ENCODE data around the gene EHBP1L1.
A peak's percentile ranks its signal among the peaks of the same experiment; 100 is the strongest.

EHBP1L1 gene

DNA sequence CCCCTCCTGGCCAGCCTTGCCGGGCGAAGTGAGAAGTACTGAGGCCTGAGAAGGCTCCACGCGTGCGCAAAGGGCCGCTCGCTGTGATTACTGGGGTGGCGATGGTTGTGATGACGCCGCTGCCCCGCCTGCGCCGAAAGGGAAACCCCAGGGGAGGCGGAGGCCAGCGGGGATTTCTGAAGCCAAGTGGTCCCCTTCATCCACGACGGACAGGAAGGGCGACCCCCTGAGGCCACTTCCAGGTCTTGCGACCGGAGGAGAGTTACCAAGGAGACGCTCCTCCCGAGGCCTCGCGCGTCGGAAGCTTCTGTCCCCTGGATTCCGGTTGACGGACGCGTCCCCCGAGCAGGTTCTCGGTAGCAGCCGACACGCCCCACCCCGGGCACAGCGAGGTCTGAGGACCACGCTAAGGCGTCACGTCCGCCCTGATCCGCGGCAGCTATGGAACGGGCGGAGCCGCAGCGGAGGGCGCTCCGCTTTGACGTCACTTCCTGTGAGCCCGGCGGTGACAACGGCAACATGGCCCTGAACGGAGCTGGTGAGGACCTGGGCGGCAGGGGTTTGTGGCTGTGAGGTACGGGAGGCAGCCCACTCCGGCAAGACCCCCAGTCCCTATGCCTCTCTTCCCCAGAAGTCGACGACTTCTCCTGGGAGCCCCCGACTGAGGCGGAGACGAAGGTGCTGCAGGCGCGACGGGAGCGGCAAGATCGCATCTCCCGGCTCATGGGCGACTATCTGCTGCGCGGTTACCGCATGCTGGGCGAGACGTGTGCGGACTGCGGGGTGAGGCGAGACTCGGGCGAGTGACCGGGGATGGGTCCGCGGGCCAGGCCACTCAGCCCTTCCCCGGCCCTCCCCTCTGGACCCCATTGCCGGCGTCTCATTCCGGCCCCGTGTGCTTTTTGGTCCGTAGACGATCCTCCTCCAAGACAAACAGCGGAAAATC lies 5.6 kb upstream of the EHBP1L1 start, which contains the start of gene ZNRD2 (continued):
- TF ChIP-seq, protein P1, sequence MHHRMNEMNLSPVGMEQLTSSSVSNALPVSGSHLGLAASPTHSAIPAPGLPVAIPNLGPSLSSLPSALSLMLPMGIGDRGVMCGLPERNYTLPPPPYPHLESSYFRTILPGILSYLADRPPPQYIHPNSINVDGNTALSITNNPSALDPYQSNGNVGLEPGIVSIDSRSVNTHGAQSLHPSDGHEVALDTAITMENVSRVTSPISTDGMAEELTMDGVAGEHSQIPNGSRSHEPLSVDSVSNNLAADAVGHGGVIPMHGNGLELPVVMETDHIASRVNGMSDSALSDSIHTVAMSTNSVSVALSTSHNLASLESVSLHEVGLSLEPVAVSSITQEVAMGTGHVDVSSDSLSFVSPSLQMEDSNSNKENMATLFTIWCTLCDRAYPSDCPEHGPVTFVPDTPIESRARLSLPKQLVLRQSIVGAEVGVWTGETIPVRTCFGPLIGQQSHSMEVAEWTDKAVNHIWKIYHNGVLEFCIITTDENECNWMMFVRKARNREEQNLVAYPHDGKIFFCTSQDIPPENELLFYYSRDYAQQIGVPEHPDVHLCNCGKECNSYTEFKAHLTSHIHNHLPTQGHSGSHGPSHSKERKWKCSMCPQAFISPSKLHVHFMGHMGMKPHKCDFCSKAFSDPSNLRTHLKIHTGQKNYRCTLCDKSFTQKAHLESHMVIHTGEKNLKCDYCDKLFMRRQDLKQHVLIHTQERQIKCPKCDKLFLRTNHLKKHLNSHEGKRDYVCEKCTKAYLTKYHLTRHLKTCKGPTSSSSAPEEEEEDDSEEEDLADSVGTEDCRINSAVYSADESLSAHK (tag by site-specific recombination; IDR thresholded peaks at IDR 0.05): no peak; the same call in 1 of the 2 replicates
- TF ChIP-seq ZNF114 (tag by site-specific recombination; IDR thresholded peaks at IDR 0.05) (no peak), ZNF266 (tag by site-specific recombination; IDR thresholded peaks at IDR 0.05; ENCODE audit: low read depth) (no peak), ZNF707 (tag by site-specific recombination; IDR thresholded peaks at IDR 0.05) (no peak), ZFP3 (tag by site-specific recombination; IDR thresholded peaks at IDR 0.05; ENCODE audit: low read depth) (no peak), ZNF580 (tag by site-specific recombination; IDR thresholded peaks at IDR 0.05) (peak; percentile 95), REPIN1 (tag by site-specific recombination; IDR thresholded peaks at IDR 0.05; ENCODE audit: low read depth) (no peak), ZNF501 (tag by site-specific recombination; IDR thresholded peaks at IDR 0.05) (peak; percentile 89), ZNF324 (tag by site-specific recombination; IDR thresholded peaks at IDR 0.05) (0 out of 2 replicates have a peak, but pooled peaks have one; percentile 32), MZF1 (tag by site-specific recombination; IDR thresholded peaks at IDR 0.05; ENCODE audit: borderline replicate concordance) (peak; percentile 96), ZNF423 (tag by site-specific recombination; IDR thresholded peaks at IDR 0.05) (peak; percentile 98), ZNF169 (tag by site-specific recombination; IDR thresholded peaks at IDR 0.05) (no peak), ZNF155 (tag by site-specific recombination; IDR thresholded peaks at IDR 0.05) (no peak), ZNF23 (tag by site-specific recombination; IDR thresholded peaks at IDR 0.05; ENCODE audit: borderline replicate concordance) (no peak), HOXC10 (CRISPR knock-in tag; IDR thresholded peaks at IDR 0.05) (no peak), ZBTB8A (tag by site-specific recombination; IDR thresholded peaks at IDR 0.05) (peak; percentile 100), ZNF843 (tag by site-specific recombination; IDR thresholded peaks at IDR 0.05) (no peak; the same call in 1 of the 2 replicates), ZNF488 (tag by site-specific recombination; IDR thresholded peaks at IDR 0.05) (no peak), KLF1 (tag by site-specific recombination; IDR thresholded peaks at IDR 0.05) (peak; percentile 80)
- TF ChIP-seq, protein P2, sequence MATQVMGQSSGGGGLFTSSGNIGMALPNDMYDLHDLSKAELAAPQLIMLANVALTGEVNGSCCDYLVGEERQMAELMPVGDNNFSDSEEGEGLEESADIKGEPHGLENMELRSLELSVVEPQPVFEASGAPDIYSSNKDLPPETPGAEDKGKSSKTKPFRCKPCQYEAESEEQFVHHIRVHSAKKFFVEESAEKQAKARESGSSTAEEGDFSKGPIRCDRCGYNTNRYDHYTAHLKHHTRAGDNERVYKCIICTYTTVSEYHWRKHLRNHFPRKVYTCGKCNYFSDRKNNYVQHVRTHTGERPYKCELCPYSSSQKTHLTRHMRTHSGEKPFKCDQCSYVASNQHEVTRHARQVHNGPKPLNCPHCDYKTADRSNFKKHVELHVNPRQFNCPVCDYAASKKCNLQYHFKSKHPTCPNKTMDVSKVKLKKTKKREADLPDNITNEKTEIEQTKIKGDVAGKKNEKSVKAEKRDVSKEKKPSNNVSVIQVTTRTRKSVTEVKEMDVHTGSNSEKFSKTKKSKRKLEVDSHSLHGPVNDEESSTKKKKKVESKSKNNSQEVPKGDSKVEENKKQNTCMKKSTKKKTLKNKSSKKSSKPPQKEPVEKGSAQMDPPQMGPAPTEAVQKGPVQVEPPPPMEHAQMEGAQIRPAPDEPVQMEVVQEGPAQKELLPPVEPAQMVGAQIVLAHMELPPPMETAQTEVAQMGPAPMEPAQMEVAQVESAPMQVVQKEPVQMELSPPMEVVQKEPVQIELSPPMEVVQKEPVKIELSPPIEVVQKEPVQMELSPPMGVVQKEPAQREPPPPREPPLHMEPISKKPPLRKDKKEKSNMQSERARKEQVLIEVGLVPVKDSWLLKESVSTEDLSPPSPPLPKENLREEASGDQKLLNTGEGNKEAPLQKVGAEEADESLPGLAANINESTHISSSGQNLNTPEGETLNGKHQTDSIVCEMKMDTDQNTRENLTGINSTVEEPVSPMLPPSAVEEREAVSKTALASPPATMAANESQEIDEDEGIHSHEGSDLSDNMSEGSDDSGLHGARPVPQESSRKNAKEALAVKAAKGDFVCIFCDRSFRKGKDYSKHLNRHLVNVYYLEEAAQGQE (tag by site-specific recombination; IDR thresholded peaks at IDR 0.05): no peak
- TF ChIP-seq, protein P3, sequence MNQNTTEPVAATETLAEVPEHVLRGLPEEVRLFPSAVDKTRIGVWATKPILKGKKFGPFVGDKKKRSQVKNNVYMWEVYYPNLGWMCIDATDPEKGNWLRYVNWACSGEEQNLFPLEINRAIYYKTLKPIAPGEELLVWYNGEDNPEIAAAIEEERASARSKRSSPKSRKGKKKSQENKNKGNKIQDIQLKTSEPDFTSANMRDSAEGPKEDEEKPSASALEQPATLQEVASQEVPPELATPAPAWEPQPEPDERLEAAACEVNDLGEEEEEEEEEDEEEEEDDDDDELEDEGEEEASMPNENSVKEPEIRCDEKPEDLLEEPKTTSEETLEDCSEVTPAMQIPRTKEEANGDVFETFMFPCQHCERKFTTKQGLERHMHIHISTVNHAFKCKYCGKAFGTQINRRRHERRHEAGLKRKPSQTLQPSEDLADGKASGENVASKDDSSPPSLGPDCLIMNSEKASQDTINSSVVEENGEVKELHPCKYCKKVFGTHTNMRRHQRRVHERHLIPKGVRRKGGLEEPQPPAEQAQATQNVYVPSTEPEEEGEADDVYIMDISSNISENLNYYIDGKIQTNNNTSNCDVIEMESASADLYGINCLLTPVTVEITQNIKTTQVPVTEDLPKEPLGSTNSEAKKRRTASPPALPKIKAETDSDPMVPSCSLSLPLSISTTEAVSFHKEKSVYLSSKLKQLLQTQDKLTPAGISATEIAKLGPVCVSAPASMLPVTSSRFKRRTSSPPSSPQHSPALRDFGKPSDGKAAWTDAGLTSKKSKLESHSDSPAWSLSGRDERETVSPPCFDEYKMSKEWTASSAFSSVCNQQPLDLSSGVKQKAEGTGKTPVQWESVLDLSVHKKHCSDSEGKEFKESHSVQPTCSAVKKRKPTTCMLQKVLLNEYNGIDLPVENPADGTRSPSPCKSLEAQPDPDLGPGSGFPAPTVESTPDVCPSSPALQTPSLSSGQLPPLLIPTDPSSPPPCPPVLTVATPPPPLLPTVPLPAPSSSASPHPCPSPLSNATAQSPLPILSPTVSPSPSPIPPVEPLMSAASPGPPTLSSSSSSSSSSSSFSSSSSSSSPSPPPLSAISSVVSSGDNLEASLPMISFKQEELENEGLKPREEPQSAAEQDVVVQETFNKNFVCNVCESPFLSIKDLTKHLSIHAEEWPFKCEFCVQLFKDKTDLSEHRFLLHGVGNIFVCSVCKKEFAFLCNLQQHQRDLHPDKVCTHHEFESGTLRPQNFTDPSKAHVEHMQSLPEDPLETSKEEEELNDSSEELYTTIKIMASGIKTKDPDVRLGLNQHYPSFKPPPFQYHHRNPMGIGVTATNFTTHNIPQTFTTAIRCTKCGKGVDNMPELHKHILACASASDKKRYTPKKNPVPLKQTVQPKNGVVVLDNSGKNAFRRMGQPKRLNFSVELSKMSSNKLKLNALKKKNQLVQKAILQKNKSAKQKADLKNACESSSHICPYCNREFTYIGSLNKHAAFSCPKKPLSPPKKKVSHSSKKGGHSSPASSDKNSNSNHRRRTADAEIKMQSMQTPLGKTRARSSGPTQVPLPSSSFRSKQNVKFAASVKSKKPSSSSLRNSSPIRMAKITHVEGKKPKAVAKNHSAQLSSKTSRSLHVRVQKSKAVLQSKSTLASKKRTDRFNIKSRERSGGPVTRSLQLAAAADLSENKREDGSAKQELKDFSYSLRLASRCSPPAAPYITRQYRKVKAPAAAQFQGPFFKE (tag by site-specific recombination; IDR thresholded peaks at IDR 0.05; ENCODE audit: borderline replicate concordance): no peak
- TF ChIP-seq, protein P4, sequence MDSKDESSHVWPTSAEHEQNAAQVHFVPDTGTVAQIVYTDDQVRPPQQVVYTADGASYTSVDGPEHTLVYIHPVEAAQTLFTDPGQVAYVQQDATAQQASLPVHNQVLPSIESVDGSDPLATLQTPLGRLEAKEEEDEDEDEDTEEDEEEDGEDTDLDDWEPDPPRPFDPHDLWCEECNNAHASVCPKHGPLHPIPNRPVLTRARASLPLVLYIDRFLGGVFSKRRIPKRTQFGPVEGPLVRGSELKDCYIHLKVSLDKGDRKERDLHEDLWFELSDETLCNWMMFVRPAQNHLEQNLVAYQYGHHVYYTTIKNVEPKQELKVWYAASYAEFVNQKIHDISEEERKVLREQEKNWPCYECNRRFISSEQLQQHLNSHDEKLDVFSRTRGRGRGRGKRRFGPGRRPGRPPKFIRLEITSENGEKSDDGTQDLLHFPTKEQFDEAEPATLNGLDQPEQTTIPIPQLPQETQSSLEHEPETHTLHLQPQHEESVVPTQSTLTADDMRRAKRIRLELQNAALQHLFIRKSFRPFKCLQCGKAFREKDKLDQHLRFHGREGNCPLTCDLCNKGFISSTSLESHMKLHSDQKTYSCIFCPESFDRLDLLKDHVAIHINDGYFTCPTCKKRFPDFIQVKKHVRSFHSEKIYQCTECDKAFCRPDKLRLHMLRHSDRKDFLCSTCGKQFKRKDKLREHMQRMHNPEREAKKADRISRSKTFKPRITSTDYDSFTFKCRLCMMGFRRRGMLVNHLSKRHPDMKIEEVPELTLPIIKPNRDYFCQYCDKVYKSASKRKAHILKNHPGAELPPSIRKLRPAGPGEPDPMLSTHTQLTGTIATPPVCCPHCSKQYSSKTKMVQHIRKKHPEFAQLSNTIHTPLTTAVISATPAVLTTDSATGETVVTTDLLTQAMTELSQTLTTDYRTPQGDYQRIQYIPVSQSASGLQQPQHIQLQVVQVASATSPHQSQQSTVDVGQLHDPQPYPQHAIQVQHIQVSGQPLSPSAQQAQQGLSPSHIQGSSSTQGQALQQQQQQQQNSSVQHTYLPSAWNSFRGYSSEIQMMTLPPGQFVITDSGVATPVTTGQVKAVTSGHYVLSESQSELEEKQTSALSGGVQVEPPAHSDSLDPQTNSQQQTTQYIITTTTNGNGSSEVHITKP (tag by site-specific recombination; IDR thresholded peaks at IDR 0.05): peak; percentile 93
